ENCODE measurements around the gene HDC. TPM values are rescaled to one million over a fixed set of nuclear protein-coding genes. Genes with fewer than 3 reads are reported as not detected.
A peak's percentile ranks its signal among the peaks of the same experiment; 100 is the strongest.

HDC gene
- 1 to 10 TPM; 1.3 to 3.5 TPM for total RNA-seq
- 1 to 10 TPM in 1 of 2 donors, under 1 TPM in 1; 0.16 to 1.2 TPM for polyA plus RNA-seq (ENCODE audit: insufficient read length in 2 of 2)
- long read RNA-seq, donor 1: 0 reads
- long read RNA-seq, donor 2: 0 reads
- long read RNA-seq, donor 3: 0 reads
- long read RNA-seq, donor 4: 0 reads

- H3K4me1 ChIP-seq (ENCODE audit: control insufficient read depth, insufficient read depth, low read length): no peaks in the 10 kb centered on the region
- no peaks in the 10 kb centered on the region for H3K9me3 ChIP-seq (ENCODE audit: control insufficient read depth, insufficient read depth, low read length)
- no peaks in the 10 kb centered on the region for H3K27me3 ChIP-seq (ENCODE audit: control insufficient read depth, insufficient read depth, low read length)
- no peak within 1 kb of the TSS for H3K4me3 ChIP-seq (ENCODE audit: low read depth, low read length)
- peak in 2 of 6 donors; percentile 5 to 8 for DNase-seq (ENCODE audit: low read depth in 4 of 6, low spot score in 6 of 6)
- H3K27ac ChIP-seq (ENCODE audit: low read depth, low read length): no peak within 1 kb of the TSS
- H3K36me3 ChIP-seq (ENCODE audit: control insufficient read depth, insufficient read depth, low read length): no peaks in the 10 kb centered on the region
- 35% methylated on average over 6 of the region's 9 CpGs for WGBS (ENCODE audit: insufficient coverage)
Measured at GRCh38 chr15:50265620-50266019, at the start of gene HDC. HDC (minus strand) TSS chr15:50265726; CDS start chr15:50265623, 103 bp downstream.

GRCh38 chr15:50312636-50313035 is 47.1 kb upstream of the HDC start:
- no peak for DNase-seq (ENCODE audit: low read depth in 4 of 6, low spot score in 6 of 6)
- H3K9me3 ChIP-seq (ENCODE audit: control insufficient read depth, insufficient read depth, low read length): peaks cover 2% of the 10 kb centered on the region
- no peak overlapping the region for H3K4me3 ChIP-seq (ENCODE audit: low read depth, low read length)
- no CpG with 5 or more reads among the region's 2 CpGs for WGBS (ENCODE audit: insufficient coverage)
- no peak overlapping the region for H3K27ac ChIP-seq (ENCODE audit: low read depth, low read length)
- H3K4me1 ChIP-seq (ENCODE audit: control insufficient read depth, insufficient read depth, low read length): no peaks in the 10 kb centered on the region
- no peaks in the 10 kb centered on the region for H3K27me3 ChIP-seq (ENCODE audit: control insufficient read depth, insufficient read depth, low read length)
- no peaks in the 10 kb centered on the region for H3K36me3 ChIP-seq (ENCODE audit: control insufficient read depth, insufficient read depth, low read length)

GRCh38 chr15:50307799-50308198 is 42.3 kb upstream of the HDC start:
- H3K36me3 ChIP-seq (ENCODE audit: control insufficient read depth, insufficient read depth, low read length): no peaks in the 10 kb centered on the region
- no peaks in the 10 kb centered on the region for H3K27me3 ChIP-seq (ENCODE audit: control insufficient read depth, insufficient read depth, low read length)
- H3K4me1 ChIP-seq (ENCODE audit: control insufficient read depth, insufficient read depth, low read length): no peaks in the 10 kb centered on the region
- peaks cover 2% of the 10 kb centered on the region for H3K9me3 ChIP-seq (ENCODE audit: control insufficient read depth, insufficient read depth, low read length)
- H3K4me3 ChIP-seq (ENCODE audit: low read depth, low read length): no peak overlapping the region
- H3K27ac ChIP-seq (ENCODE audit: low read depth, low read length): no peak overlapping the region
- no peak for DNase-seq (ENCODE audit: low read depth in 4 of 6, low spot score in 6 of 6)

- Histone ChIP-seq H3K9me3 (ENCODE audit: control insufficient read depth, insufficient read depth, low read length) (peaks cover 2% of the 10 kb centered on the region), H3K27me3 (ENCODE audit: control insufficient read depth, insufficient read depth, low read length) (no peaks in the 10 kb centered on the region), H3K4me3 (ENCODE audit: low read depth, low read length) (no peak overlapping the region), H3K36me3 (ENCODE audit: control insufficient read depth, insufficient read depth, low read length) (peaks cover 11% of the 10 kb centered on the region), H3K27ac (ENCODE audit: low read depth, low read length) (no peak overlapping the region), H3K4me1 (ENCODE audit: control insufficient read depth, insufficient read depth, low read length) (no peaks in the 10 kb centered on the region)
- no peak for DNase-seq (ENCODE audit: low read depth in 4 of 6, low spot score in 6 of 6)
- no CpG with 5 or more reads among the region's 1 CpG for WGBS (ENCODE audit: insufficient coverage)
Measured at GRCh38 chr15:50304836-50305235, 39.3 kb upstream of the HDC start.

- no peaks in the 10 kb centered on the region for H3K9me3 ChIP-seq (ENCODE audit: control insufficient read depth, insufficient read depth, low read length)
- no peak for DNase-seq (ENCODE audit: low read depth in 4 of 6, low spot score in 6 of 6)
- H3K27ac ChIP-seq (ENCODE audit: low read depth, low read length): no peak overlapping the region
- H3K27me3 ChIP-seq (ENCODE audit: control insufficient read depth, insufficient read depth, low read length): no peaks in the 10 kb centered on the region
- no peak overlapping the region for H3K4me3 ChIP-seq (ENCODE audit: low read depth, low read length)
- WGBS (ENCODE audit: insufficient coverage): no CpG with 5 or more reads among the region's 1 CpG
- H3K4me1 ChIP-seq (ENCODE audit: control insufficient read depth, insufficient read depth, low read length): no peaks in the 10 kb centered on the region
- H3K36me3 ChIP-seq (ENCODE audit: control insufficient read depth, insufficient read depth, low read length): peaks cover 27% of the 10 kb centered on the region
Measured at GRCh38 chr15:50302581-50302980, 37.1 kb upstream of the HDC start.

GRCh38 chr15:50298340-50298739 is 32.8 kb upstream of the HDC start:
- 100% methylated on average over 1 of the region's 2 CpGs for WGBS (ENCODE audit: insufficient coverage)
- Histone ChIP-seq H3K36me3 (ENCODE audit: control insufficient read depth, insufficient read depth, low read length) (peaks cover 31% of the 10 kb centered on the region), H3K27me3 (ENCODE audit: control insufficient read depth, insufficient read depth, low read length) (no peaks in the 10 kb centered on the region), H3K9me3 (ENCODE audit: control insufficient read depth, insufficient read depth, low read length) (no peaks in the 10 kb centered on the region), H3K4me3 (ENCODE audit: low read depth, low read length) (no peak overlapping the region), H3K27ac (ENCODE audit: low read depth, low read length) (no peak overlapping the region), H3K4me1 (ENCODE audit: control insufficient read depth, insufficient read depth, low read length) (no peaks in the 10 kb centered on the region)
- DNase-seq (ENCODE audit: low read depth in 4 of 6, low spot score in 6 of 6): no peak

GRCh38 chr15:50295966-50296365 is 30.4 kb upstream of the HDC start:
- no peaks in the 10 kb centered on the region for H3K9me3 ChIP-seq (ENCODE audit: control insufficient read depth, insufficient read depth, low read length)
- H3K36me3 ChIP-seq (ENCODE audit: control insufficient read depth, insufficient read depth, low read length): peaks cover 28% of the 10 kb centered on the region
- peak in 1 of 6 donors; percentile 55 for DNase-seq (ENCODE audit: low read depth in 4 of 6, low spot score in 6 of 6)
- WGBS (ENCODE audit: insufficient coverage): no CpG with 5 or more reads among the region's 1 CpG
- no peaks in the 10 kb centered on the region for H3K27me3 ChIP-seq (ENCODE audit: control insufficient read depth, insufficient read depth, low read length)
- no peak overlapping the region for H3K4me3 ChIP-seq (ENCODE audit: low read depth, low read length)
- H3K4me1 ChIP-seq (ENCODE audit: control insufficient read depth, insufficient read depth, low read length): no peaks in the 10 kb centered on the region
- no peak overlapping the region for H3K27ac ChIP-seq (ENCODE audit: low read depth, low read length)

GRCh38 chr15:50289749-50290148 is 24.2 kb upstream of the HDC start:
- no peak for DNase-seq (ENCODE audit: low read depth in 4 of 6, low spot score in 6 of 6)
- Histone ChIP-seq H3K9me3 (ENCODE audit: control insufficient read depth, insufficient read depth, low read length) (no peaks in the 10 kb centered on the region), H3K4me1 (ENCODE audit: control insufficient read depth, insufficient read depth, low read length) (no peaks in the 10 kb centered on the region), H3K27ac (ENCODE audit: low read depth, low read length) (no peak overlapping the region), H3K27me3 (ENCODE audit: control insufficient read depth, insufficient read depth, low read length) (no peaks in the 10 kb centered on the region), H3K4me3 (ENCODE audit: low read depth, low read length) (no peak overlapping the region), H3K36me3 (ENCODE audit: control insufficient read depth, insufficient read depth, low read length) (no peaks in the 10 kb centered on the region)
- no CpG with 5 or more reads among the region's 2 CpGs for WGBS (ENCODE audit: insufficient coverage)

- Histone ChIP-seq H3K4me1 (ENCODE audit: control insufficient read depth, insufficient read depth, low read length) (no peaks in the 10 kb centered on the region), H3K9me3 (ENCODE audit: control insufficient read depth, insufficient read depth, low read length) (no peaks in the 10 kb centered on the region), H3K4me3 (ENCODE audit: low read depth, low read length) (no peak overlapping the region), H3K36me3 (ENCODE audit: control insufficient read depth, insufficient read depth, low read length) (no peaks in the 10 kb centered on the region), H3K27me3 (ENCODE audit: control insufficient read depth, insufficient read depth, low read length) (no peaks in the 10 kb centered on the region), H3K27ac (ENCODE audit: low read depth, low read length) (no peak overlapping the region)
- no peak for DNase-seq (ENCODE audit: low read depth in 4 of 6, low spot score in 6 of 6)
- WGBS (ENCODE audit: insufficient coverage): 96% methylated on average over 3 of the region's 6 CpGs
Measured at GRCh38 chr15:50287324-50288116, 22.0 kb upstream of the HDC start.

GRCh38 chr15:50281427-50281826 is 15.9 kb upstream of the HDC start:
- WGBS (ENCODE audit: insufficient coverage): no CpG with 5 or more reads among the region's 5 CpGs
- no peak for DNase-seq (ENCODE audit: low read depth in 4 of 6, low spot score in 6 of 6)

More at GRCh38 chr15:50281427-50281826, 15.9 kb upstream of the HDC start:
- no peaks in the 10 kb centered on the region for H3K36me3 ChIP-seq (ENCODE audit: control insufficient read depth, insufficient read depth, low read length)
- no peak overlapping the region for H3K4me3 ChIP-seq (ENCODE audit: low read depth, low read length)
- no peaks in the 10 kb centered on the region for H3K27me3 ChIP-seq (ENCODE audit: control insufficient read depth, insufficient read depth, low read length)
- H3K9me3 ChIP-seq (ENCODE audit: control insufficient read depth, insufficient read depth, low read length): no peaks in the 10 kb centered on the region
- H3K27ac ChIP-seq (ENCODE audit: low read depth, low read length): no peak overlapping the region
- no peaks in the 10 kb centered on the region for H3K4me1 ChIP-seq (ENCODE audit: control insufficient read depth, insufficient read depth, low read length)
